K562 (cell line): ENCODE data around the gene NES.

ENCODE experiments used
- ELF1 ChIP-seq: fragments of 200-800 bp; sonication (Bioruptor generic); IDR thresholded peaks from 2 replicates; pipeline ENCODE4 v1.6.1; 2016; ENCODE audit warnings: missing genetic modification characterization, missing compliant biosample characterization
- ETV5 ChIP-seq: sonication (generic); formaldehyde crosslinking; IDR thresholded peaks from 2 replicates; pipeline ENCODE4 v1.4.0; 2020; ENCODE audit warnings: low read depth, mild to moderate bottlenecking, missing genetic modification reagents

DNA sequence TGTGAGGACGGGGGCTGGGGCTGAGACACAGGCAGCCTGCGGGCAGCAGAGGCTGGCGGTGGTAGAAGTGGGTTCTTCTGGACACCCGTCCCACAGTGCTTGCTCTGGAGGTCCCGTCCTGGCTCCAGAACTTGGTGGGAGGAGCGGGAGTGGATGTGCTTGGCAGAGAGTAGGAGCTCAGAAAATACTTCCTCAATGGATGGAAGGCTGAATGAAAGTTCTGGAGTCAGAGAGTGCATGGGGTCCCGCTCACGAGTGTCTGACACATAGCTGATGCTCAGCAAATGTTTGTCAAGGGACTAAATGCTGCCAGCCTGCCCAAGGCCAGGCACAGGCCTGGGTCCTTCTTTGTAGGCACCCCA, 13.4 kb upstream of the NES start:
- TF ChIP-seq ELF1 (no peak), ETV5 (no peak)
